Stimulated activated CD4-positive, alpha-beta T cell treated with anti-CD3 and anti-CD28 coated beads, Interleukin-15, amount 100 ng/mL, for 24 hours (primary cell): ENCODE results near the gene LTBR.
A peak's percentile ranks its signal among the peaks of the same experiment; 100 is the strongest.

Experiments used
- DNase-seq: peaks from one replicate; pipeline ENCODE4 v3.0.0-alpha.2; 2020

Gene LTBR

GRCh38 chr12:6346942-6347341 is 37.0 kb upstream of the LTBR start:
- no peak for DNase-seq

- no peak for DNase-seq
Observed at GRCh38 chr12:6347367-6348338, 36.3 kb upstream of the LTBR start.

- no peak for DNase-seq
Observed at GRCh38 chr12:6351622-6352021, 32.3 kb upstream of the LTBR start.

- DNase-seq: no peak
Observed at GRCh38 chr12:6352193-6353173, 31.5 kb upstream of the LTBR start.

GRCh38 chr12:6354495-6355393 is 29.2 kb upstream of the LTBR start:
- DNase-seq: no peak

- DNase-seq: no peak
Observed at GRCh38 chr12:6355491-6356373, 28.2 kb upstream of the LTBR start.

- no peak for DNase-seq
Observed at GRCh38 chr12:6356374-6356820, 27.6 kb upstream of the LTBR start.

- no peak for DNase-seq
Observed at GRCh38 chr12:6358881-6359280, 25.1 kb upstream of the LTBR start.

GRCh38 chr12:6360080-6360571 is 23.8 kb upstream of the LTBR start:
- DNase-seq: no peak

- no peak for DNase-seq
Observed at GRCh38 chr12:6360578-6361490, 23.1 kb upstream of the LTBR start.

GRCh38 chr12:6361834-6362233 is 22.1 kb upstream of the LTBR start:
- no peak for DNase-seq

- DNase-seq: no peak
Observed at GRCh38 chr12:6362403-6362802, 21.6 kb upstream of the LTBR start.

- no peak for DNase-seq
Observed at GRCh38 chr12:6363010-6363329, 21.0 kb upstream of the LTBR start.

GRCh38 chr12:6363330-6364043 is 20.5 kb upstream of the LTBR start:
- peak; percentile 83 for DNase-seq

GRCh38 chr12:6364044-6364374 is 20.0 kb upstream of the LTBR start:
- no peak for DNase-seq

GRCh38 chr12:6367065-6367968 is 16.6 kb upstream of the LTBR start:
- peak; percentile 36 for DNase-seq

- peak; percentile 46 for DNase-seq
Observed at GRCh38 chr12:6367969-6368892, 15.7 kb upstream of the LTBR start.
